HG02571 (cell line): ENCODE data around the gene ZNF134.
A peak's percentile ranks its signal among the peaks of the same experiment; 100 is the strongest.

Source experiments
- ATAC-seq: cut with Tn5 transposase; IDR thresholded peaks from one replicate; pipeline ENCODE4 v1.9.1; 2021; ENCODE audit warnings: mild to moderate bottlenecking, moderate library complexity; ENCODE audit not compliant: unreplicated experiment

ZNF134 gene

DNA sequence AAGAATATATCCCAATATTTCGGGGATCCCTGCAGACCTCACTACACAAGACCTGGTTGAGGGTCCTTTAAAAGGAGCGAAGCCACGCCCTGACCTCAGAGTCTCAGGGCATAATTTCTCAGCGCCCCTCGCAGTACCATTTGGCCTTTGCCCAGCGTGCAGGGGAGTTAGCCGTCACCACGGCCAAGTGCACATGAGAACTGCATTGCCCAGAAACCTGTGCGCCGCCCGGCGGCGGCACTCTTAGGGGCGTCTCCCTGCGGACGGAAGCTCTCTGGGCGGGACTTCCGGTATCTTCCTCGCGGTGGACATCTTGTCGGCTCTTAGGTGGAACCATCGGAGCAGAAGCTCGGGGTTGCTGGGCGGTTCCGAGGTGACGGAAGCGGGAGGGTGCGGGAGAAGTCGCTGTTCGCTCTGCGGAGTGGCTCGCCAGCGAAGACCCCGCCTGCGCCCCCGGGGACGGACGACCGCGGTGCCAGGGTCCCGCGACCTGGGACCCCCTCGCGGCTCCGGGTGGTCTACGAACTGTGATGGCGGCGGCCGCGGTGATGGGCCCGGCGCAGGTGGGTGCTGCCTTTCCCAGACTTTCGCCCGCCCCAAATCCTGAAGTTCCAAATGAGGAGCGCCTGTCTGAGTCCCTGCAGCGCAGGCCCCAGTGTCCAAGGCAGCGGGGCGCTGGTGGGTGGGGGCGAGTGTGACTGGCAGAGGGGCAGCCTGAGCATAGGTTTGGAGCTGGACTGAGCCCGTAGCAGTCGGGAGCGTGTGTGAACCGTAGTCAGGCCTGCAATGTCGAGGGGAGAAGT is at the start of gene ZNF134:
ZNF134 (plus strand) TSS at position 302 of the 803 bp plus-strand sequence. CDS start 5,227 bp downstream, outside the sequence.
- ATAC-seq, result peak; percentile 81

DNA sequence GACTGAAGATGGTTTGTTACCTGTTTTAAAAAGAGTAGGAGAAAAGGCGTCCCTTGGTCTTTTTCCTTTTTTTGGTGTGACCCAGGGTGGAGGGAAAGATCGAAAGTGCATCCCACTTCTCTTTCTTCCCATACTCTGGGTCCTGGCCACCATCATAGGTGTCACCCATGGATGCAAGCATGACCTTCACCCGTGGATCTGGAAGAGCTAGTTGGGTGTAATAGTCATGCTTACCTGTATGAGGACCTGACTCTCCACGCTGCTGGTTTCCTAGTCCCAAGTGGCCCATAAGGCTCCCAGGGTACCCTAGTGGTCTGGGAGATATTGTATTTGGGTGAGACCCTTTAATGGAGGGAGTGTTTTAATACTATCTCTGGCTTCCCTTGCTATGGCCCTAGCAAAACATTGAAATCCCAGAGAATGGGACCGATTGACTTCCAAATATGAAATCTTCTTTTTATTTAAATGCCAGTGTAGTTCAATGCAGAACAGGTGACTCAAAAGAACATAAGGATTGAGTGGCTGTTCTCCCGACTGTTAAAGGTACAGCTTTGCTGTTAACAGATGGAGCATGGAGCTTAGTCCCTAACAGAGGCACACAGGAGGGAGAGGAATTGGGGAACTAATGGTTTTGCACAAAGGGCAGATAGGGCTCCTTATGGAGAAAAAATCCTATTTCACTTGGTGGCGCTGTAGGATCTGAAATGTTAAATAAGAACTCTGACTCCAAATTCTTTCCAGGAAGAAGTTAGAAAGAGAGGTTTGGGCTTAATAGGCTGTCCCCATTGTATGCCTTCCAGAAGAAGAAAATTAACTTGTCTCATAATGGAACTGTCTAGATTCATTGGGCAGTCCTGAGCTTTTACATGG is 47.4 kb upstream of the ZNF134 start:
- no peak for ATAC-seq

DNA sequence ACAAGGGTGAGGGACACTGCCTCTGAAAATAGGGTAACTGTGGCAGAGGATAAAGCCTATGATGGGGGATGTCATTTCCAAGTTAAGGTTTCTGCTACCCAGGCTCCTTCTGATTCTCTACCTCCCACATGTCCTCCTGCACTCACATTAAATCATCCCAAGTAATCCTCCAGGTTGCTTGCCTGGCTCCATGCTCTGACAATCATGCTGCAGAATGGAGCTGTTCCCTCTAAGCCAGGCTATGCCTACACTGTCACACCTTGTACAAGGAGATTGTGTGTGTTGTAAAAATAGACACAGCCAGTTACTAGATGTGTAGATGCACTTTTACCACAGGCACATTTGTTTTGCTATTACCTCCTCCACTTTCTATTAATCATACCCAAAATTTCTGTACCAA is 43.3 kb upstream of the ZNF134 start:
- no peak for ATAC-seq

DNA sequence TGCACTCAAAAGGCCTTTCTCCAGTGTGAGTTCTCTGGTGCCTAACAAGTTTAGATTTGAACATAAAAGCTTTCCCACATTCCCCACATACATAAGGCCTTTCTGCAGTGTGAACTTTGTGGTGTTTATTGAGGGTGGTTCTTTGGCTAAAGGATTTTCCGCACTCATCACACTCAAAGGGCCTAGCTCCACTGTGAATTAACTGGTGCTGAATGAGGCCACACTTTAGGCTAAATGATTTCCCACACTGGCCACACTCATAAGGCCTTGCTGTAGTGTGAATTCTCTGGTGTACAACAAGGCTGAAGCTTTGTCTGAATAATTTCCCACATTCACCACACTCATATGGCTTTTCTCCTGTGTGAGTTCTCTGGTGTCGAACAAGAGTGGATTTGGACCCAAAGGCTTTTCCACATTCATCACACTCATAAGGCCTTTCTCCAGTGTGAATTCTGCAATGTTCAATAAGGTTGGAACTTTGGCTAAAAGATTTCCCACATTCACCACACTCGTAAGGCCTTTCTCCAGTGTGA is 41.6 kb upstream of the ZNF134 start:
- no peak for ATAC-seq

DNA sequence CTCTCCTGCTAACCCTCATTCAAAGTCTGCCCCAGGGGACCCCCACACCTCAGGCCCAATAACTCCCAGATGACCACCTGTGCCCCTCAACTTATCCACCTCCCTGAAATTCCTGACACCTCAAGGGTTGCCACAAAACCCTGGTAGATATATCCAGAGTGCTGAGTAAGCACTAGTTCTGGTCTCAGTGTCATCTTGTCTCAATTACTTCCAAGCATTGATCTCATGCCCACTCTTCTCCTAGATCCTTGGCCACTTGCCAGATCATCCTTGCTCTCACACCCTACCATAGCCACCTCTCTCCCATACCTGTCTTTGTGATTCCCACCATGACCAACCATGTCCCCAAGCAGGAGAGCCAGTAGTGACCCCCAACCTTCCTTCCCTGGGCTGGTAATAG is 37.4 kb upstream of the ZNF134 start:
- ATAC-seq, result no peak

DNA sequence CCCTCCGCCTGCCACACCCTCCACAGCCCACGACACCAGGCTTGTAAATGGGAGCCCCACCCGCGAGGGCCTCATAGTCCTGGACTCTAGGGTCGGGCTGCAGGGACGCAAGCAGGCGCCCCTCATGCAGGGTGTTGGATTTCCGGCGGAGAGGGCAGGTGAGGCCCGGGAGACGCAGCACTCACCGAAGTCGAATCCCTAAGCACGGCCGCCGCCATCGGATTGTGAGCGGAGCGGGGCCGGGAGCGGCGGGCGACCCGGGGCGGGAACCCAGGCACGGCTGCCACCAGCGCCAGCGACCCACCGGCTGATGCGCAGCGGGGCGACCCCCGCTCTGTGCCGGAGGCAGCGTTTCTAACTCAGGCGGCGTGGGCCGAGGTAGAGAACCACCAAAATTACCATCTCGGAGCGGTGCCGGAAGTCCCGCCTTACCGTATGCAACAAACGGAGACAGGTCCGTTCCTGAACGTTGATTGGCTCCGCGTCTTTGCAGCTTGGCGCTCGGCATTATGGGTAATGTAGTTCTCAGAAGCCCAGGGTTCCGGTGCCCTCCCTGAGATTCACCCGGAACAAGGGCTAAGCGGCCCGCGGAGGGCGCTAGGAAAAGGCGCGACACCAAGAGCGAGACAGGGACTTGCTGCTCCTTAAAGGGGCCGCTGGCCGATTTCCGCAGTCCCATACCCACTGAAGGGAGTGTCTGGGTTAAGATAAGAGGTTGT is 35.4 kb upstream of the ZNF134 start, which contains the start of gene ZNF416:
ZNF416 (minus strand) TSS at position 425 of the 719 bp plus-strand sequence; CDS start at position 218, 207 bp downstream.
- peak; percentile 91 for ATAC-seq

DNA sequence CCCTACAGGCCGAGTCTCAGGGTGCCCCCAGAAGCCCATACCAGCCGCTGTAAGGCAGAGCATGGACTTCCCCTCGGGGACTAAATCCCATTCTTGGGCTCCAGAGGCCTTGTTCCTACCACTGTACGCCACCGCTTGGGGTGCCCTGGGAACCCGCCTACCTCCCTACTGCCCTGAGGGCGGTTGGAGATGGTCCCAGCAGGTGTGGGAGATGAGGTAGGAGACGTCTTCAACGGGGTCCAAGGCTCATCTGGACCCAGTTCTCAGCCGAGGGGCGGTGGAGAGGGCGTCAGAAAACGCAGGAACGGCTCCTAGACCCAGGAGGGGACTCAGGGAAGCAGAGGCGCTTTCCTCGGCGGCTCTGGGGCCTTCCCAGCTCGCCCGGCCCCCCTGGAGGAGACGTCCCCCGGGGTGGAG is 30.9 kb upstream of the ZNF134 start:
- ATAC-seq, result no peak

DNA sequence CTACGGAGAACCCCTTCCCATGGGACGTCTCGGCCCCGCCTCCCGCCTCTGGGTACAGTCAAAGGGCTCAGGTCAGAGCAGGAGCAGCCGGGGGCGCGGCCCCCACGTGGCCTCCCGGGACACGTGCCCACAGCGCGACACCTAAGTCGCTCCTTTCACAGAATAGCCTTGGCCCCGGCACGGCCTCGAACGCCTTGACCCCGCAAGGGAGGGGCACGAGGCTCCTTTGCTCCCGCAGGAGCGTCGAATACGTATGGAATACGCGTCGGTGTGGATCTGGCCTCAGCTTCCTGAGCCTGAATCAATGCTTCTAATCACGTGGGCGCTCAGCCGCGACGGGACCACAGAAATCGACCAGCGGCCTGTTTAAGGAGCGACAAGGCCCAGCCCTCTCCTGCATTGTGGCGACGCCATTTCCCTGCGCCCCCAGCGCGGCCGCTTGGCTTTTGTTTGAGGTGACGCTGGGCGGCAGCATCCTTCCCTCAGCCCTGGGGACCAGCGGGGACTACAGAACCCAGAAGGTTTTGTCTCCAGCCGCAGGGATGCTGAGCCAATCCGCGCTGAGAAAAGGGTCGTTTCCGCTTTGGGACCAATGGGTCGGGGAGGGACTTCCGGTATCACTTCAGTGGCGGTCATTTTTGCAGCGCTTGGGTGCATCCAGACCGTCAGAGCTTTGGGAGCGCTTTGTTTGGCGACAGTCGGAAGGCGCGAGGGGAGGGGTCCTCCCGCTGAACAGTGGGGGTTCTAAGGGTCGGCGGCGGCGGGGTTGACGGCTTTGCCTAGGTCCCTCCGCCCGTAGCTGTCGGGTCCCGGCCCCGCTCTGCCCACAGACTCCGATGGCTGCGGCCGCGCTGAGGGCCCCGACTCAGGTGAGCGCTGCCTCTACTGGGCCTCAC is 30.3 kb upstream of the ZNF134 start, which contains the start of gene ZIK1:
ZIK1 (plus strand) TSS at position 625 of the 896 bp plus-strand sequence; CDS start at position 837, 212 bp downstream.
- ATAC-seq, result peak; percentile 61

DNA sequence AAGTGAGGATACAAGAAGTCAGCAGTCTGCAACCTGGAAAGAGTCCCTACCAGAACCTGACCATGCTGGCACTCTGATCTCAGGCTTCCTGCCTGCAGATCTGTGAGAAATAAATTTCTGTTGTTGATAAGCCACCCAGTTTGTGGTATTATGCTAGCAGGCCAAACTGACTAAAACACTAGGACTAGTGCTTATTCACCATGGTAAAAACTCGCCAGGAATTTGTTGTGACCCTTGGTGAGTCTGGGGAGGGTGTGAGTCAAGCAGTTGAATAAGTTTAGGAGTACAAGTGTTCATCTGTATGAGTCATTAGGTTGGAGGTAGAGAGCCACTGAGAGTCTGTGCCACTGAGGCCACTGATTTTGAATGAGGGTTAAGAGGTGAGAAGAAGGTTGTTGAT is 26.5 kb upstream of the ZNF134 start:
- ATAC-seq, result no peak

DNA sequence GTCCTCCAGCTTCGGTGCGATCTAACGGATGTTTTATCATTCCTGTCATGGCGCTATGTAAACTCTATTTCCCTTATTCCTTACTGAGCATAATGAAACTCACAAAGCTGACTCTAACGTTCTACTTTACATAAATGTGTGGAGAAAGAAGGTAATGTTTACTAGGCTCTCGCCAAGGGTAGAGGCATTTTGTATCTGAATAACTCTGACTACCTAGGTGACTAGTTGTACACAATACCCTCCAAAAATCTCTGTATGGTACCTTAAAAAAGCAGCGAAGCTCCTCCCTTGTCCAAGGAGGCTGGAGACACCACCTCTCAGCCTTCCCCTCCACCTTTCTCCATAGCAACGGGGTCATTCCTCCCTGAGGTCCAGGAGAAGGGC is 14.7 kb upstream of the ZNF134 start:
- ATAC-seq, result peak; percentile 21

DNA sequence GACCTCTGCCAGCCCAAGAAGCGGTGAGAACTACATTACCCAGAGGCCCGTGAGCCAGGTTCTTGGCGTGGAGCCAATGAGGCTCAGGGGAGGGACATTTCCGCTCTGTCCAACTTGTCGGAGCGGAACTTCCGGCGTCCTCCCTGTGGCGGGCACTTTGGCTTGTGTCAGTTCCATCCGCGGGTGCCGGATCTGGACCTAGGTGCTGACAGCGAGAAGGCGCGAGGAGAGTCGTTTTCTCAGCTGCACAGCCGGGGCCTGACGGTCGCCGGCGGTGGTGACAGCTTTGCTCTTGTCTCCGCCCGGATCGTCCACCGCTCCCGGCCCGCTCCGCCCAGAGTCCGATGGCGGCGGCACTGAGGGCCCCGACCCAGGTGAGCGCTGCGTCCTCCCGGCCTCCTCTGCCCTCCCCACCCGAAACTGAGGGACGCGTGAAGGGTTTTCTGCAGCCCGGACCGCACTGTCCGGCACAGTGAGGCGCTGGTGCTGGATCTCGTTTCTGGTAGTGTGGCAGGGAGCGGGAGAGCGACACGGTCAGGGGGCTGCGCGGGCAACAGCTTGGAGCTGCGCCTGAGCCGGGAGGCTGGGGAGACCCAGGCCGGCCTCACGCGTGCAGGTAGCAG is 14.2 kb upstream of the ZNF134 start, which contains the start of gene ZNF530:
ZNF530 (plus strand) TSS at position 125 of the 623 bp plus-strand sequence. CDS start 4,461 bp downstream, outside the sequence.
- ATAC-seq, result peak; percentile 90

DNA sequence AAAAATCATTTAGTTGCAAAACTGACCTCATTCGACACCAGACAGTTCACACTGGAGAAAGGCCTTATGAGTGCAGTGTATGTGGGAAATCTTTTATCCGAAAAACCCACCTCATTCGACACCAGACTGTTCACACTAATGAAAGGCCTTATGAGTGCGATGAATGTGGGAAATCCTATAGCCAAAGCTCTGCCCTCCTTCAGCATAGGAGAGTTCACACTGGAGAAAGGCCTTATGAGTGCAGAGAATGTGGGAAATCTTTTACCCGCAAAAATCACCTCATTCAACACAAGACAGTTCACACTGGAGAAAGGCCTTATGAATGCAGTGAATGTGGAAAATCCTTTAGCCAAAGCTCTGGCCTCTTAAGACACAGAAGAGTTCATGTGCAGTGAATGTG is 7.1 kb upstream of the ZNF134 start:
- ATAC-seq, result no peak

DNA sequence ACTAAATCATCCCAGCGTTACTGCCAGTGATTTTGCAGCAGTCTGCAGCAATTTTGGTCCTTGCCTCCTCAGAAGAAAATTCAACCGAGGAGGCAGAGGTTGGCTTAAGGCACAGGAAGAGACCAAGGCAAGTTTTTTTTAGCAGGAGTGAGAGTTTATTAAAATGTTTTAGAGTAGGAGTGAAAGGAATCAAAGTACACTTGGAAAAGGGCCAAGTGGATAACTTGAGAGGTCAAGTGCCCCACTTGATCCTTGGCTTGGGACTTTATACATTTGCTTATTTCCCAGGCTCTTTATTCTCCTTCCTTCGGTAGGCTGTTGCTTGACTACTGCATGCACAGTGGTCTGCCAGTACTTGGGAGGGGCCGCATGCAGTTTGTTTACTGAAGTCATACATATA is 2.9 kb upstream of the ZNF134 start:
- ATAC-seq, result no peak

DNA sequence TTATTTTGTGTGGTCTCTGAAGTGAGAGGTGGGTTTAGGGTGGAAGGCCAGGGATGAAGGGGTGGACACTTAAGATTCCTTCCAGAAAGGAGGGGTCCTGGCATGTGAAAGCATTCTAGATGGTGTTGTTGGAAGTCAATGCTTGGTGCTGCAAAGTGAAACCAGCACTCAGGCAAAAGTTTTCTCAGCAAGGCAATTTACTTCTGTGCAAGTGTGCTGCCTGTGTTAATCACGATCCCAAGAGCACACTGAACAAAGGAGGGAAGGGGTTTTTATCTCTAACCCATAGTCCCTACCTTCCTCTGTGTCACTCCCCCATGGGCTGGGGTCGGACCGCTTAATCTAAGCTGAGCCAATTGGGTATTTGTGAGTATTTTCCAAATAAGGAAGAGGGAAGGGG is 1.3 kb downstream of the ZNF134 start:
- ATAC-seq, result no peak

DNA sequence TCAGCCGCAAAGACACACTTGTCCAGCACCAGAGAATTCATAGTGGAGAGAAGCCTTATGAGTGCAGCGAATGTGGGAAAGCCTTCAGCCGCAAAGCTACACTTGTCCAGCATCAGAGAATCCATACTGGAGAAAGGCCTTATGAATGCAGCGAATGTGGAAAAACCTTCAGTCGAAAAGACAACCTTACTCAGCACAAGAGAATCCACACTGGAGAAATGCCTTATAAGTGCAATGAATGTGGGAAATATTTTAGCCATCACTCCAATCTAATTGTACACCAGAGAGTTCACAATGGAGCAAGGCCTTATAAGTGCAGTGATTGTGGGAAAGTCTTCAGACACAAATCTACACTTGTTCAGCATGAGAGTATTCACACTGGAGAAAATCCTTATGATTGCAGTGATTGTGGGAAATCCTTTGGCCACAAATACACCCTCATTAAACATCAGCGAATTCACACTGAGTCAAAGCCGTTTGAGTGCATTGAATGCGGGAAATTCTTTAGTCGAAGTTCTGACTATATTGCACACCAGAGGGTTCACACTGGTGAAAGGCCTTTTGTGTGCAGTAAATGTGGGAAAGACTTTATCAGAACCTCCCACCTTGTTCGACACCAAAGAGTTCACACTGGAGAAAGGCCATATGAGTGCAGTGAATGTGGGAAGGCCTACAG is 6.8 kb downstream of the ZNF134 start:
- ATAC-seq, result no peak

DNA sequence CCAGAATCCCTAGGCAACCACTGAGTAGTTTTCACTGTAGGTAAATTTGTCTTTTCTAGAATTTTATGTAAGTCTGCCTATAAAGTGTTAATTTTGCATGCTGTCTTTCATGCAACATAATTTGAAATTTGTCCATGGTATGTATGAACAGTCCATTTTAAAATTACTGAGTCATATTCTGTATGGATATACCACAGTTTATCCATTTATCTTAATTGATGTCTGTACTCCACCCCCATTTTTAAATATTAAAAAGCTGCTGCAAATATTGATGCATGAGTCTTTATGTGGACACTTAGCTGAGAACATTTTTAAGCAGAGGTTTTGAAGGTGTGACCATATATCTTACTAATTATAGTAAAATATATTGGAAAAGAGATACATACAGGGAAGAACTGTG is 9.0 kb downstream of the ZNF134 start:
- no peak for ATAC-seq

DNA sequence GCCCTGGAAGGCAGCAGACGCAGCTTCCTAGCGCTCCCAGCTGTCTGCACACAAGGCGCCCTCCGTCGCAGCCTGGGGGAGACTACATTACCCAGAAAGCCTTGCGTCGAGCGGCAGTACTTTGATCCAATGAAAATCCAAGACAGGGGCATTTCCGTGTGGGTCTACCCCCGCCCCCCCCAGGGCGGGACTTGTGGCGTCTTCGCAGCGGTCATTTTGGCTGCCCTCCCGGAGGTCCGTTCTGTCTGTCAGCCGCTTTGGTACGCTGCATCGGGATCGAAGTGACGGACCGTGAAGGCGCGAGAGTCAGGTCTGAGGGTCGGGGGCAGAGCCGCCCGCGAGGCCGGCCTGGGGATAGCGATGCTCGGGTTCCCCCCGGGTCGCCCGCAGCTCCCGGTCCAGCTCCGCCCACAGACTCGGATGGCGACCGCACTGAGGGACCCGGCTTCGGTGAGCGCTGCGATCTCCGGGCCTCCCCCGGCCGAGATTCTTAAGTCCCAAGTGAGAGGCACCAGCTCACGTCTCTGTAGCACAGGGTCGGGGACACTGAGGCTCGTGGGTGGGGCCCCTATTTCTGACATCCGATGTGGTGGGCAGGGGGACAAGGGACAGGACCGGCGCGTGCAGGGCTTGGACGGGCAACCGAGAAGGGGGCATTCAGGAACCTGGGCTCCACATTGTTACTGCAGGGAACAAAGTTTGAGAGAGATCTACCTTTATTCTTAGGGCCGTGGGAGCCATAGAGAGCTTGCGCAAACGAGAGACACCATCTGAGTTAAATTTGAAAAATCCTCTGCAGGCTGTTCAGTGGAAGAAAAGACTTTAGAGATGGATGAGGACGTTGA is 19.2 kb downstream of the ZNF134 start, which contains the start of gene ZNF211:
ZNF211 (plus strand) TSS at position 182 of the 845 bp plus-strand sequence; CDS start at position 361, 179 bp downstream.
- peak; percentile 97 for ATAC-seq

DNA sequence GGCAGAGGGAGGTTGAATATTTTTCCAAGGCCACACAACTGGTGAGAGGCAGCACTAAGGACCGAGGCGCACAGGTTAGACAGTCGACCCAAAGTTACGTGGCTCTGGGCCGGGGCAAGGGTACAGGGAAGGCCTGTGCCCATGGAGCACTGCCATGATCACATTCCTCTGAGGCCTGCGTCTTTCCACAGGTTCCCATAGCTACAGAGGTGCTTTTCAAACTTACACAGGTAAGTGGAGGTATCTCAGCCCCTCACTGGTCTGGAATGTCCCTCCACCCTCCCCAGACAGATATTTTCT is 19.7 kb downstream of the ZNF134 start:
- no peak for ATAC-seq
